Neural crest cell (in vitro differentiated cells): ENCODE data around the gene SLC35E1. TPM values are rescaled to one million over a fixed set of nuclear protein-coding genes. Genes with fewer than 3 reads are reported as not detected.
A peak's percentile ranks its signal among the peaks of the same experiment; 100 is the strongest.

ENCODE experiments used
- DNase-seq: peaks from one replicate; pipeline ENCODE4 v3.0.0; 2021; ENCODE audit warnings: low read depth, mixed read lengths, low spot score
- H3K27ac Mint-ChIP-seq: one replicate; pipeline ENCODE4 v1.8.0; 2021; ENCODE audit warnings: mild to moderate bottlenecking, mixed read lengths; ENCODE audit not compliant: unreplicated experiment
- H3K27me3 Mint-ChIP-seq: 2 replicates; pipeline ENCODE4 v1.8.0; 2021; ENCODE audit warnings: low read depth, mild to moderate bottlenecking, mixed read lengths
- H3K36me3 Mint-ChIP-seq: 2 replicates; pipeline ENCODE4 v1.8.0; 2021; ENCODE audit warnings: low read depth, mild to moderate bottlenecking, mixed read lengths
- H3K4me1 Mint-ChIP-seq: 2 replicates; pipeline ENCODE4 v1.8.0; 2021; ENCODE audit warnings: mixed read lengths
- H3K4me3 Mint-ChIP-seq: one replicate; pipeline ENCODE4 v1.8.0; 2021; ENCODE audit warnings: mild to moderate bottlenecking, mixed read lengths
- H3K9me3 Mint-ChIP-seq: 2 replicates; pipeline ENCODE4 v1.8.0; 2021; ENCODE audit warnings: mixed read lengths
- CTCF ChIP-seq: fragments of 200-600 bp; sonication (generic); conservative IDR thresholded peaks from 2 replicates; pipeline ENCODE4 v1.5.0; 2021; ENCODE audit warnings: antibody characterized with exemption, mild to moderate bottlenecking
- total RNA-seq: library from RNA; stranded (reverse); gene quantifications from 2 replicates; pipeline ENCODE4 v1.2.1, GENCODE V29; 2021

SLC35E1 gene
- total RNA-seq, 1 donor from 2014 or later: 32.5 TPM

- DNase-seq: no peak
- H3K27me3 Mint-ChIP-seq: no peaks in the 10 kb centered on the region
- no peak for TF ChIP-seq CTCF
- no peak overlapping the region for H3K27ac Mint-ChIP-seq
- H3K4me3 Mint-ChIP-seq: peak overlapping the region; percentile 81
- peaks cover 27% of the 10 kb centered on the region for H3K4me1 Mint-ChIP-seq
- peaks cover 11% of the 10 kb centered on the region for H3K36me3 Mint-ChIP-seq
- no peaks in the 10 kb centered on the region for H3K9me3 Mint-ChIP-seq
These were observed 2.5 kb downstream of the SLC35E1 start for GRCh38 chr19:16569609-16570320.

- Mint-ChIP-seq H3K4me1 (peaks cover 8% of the 10 kb centered on the region), H3K36me3 (peaks cover 15% of the 10 kb centered on the region), H3K27me3 (no peaks in the 10 kb centered on the region)
These were observed 5.5 kb downstream of the SLC35E1 start for GRCh38 chr19:16566702-16567101.

GRCh38 chr19:16566161-16566560 lies 6.1 kb downstream of the SLC35E1 start:
- Mint-ChIP-seq H3K9me3 (no peaks in the 10 kb centered on the region), H3K36me3 (peaks cover 15% of the 10 kb centered on the region), H3K4me1 (peaks cover 3% of the 10 kb centered on the region), H3K4me3 (peak overlapping the region; percentile 27), H3K27me3 (no peaks in the 10 kb centered on the region), H3K27ac (no peak overlapping the region)
- DNase-seq: no peak
- TF ChIP-seq CTCF: no peak

More at GRCh38 chr19:16566702-16567101, 5.5 kb downstream of the SLC35E1 start:
- DNase-seq: no peak
- H3K27ac Mint-ChIP-seq: no peak overlapping the region
- TF ChIP-seq CTCF: no peak
- H3K4me3 Mint-ChIP-seq: peak overlapping the region; percentile 27
- no peaks in the 10 kb centered on the region for H3K9me3 Mint-ChIP-seq

GRCh38 chr19:16564842-16565241 lies 7.4 kb downstream of the SLC35E1 start:
- DNase-seq: no peak
- no peaks in the 10 kb centered on the region for H3K4me1 Mint-ChIP-seq
- peak overlapping the region; percentile 28 for H3K27ac Mint-ChIP-seq
- no peak overlapping the region for H3K4me3 Mint-ChIP-seq
- H3K9me3 Mint-ChIP-seq: no peaks in the 10 kb centered on the region
- peaks cover 18% of the 10 kb centered on the region for H3K36me3 Mint-ChIP-seq
- H3K27me3 Mint-ChIP-seq: no peaks in the 10 kb centered on the region
- no peak for TF ChIP-seq CTCF

GRCh38 chr19:16562608-16563025 lies 9.6 kb downstream of the SLC35E1 start:
- Mint-ChIP-seq H3K36me3 (peaks cover 20% of the 10 kb centered on the region), H3K4me1 (no peaks in the 10 kb centered on the region), H3K27ac (no peak overlapping the region), H3K9me3 (no peaks in the 10 kb centered on the region), H3K27me3 (no peaks in the 10 kb centered on the region), H3K4me3 (no peak overlapping the region)
- no peak for DNase-seq
- no peak for TF ChIP-seq CTCF
